ENCODE results near the gene EXOC3.
"Not testable (repeated sequence)": the region's sequence is repeated elsewhere in the genome, so short reads cannot be mapped to it uniquely, and the experiment has no call there.

The EXOC3 gene

DNA sequence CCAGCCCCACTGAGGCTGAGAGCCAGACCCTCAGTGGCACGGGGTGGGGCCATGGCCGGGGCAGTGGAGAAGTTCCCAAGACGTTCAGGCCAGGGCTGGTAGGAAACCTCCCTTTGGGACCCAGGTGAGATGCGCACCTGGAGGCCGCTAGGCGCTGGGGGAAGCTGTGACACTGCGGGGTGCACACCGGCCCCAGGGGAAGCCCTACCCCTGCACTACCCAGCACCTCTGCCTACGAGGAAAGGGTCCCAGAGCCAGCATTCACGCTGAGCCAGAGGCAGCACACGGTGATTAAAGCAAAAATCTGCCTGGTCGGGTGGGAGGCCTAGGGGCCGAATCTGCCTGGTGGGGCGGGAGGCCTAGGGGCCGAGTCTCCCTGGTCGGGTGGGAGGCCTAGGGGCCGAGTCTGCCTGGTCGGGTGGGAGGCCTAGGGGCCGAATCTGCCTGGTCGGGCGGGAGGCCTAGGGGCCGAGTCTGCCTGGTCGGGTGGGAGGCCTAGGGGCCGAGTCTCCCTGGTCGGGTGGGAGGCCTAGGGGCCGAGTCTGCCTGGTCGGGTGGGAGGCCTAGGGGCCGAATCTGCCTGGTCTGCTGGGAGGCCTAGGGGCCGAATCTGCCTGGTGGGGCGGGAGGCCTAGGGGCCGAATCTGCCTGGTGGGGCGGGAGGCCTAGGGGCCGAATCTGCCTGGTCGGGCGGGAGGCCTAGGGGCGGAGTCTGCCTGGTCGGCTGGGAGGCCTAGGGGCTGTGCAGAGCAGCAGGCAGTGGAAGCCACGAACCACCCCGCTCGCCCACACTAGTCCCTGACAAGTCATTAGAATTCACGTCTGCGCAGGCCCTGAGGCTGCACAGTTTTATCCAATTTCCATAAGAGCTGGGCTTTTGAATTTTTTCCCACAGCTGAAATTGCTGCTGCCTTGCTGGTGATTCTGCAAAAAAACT lies 27.7 kb upstream of the EXOC3 start:
- H3K9ac ChIP-seq (ENCODE audit: low read depth, low read length), result peak overlapping the region; percentile 47
- not testable (repeated sequence) for H3K9me3 ChIP-seq (ENCODE audit: control insufficient read depth, insufficient read depth, low read length); H3K36me3 ChIP-seq (ENCODE audit: control insufficient read depth, insufficient read depth, low read length); H3K27me3 ChIP-seq (ENCODE audit: control insufficient read depth, insufficient read depth, low read length); H3K4me1 ChIP-seq (ENCODE audit: control insufficient read depth, insufficient read depth, low read length); H3K4me3 ChIP-seq (ENCODE audit: low read depth, low read length)

DNA sequence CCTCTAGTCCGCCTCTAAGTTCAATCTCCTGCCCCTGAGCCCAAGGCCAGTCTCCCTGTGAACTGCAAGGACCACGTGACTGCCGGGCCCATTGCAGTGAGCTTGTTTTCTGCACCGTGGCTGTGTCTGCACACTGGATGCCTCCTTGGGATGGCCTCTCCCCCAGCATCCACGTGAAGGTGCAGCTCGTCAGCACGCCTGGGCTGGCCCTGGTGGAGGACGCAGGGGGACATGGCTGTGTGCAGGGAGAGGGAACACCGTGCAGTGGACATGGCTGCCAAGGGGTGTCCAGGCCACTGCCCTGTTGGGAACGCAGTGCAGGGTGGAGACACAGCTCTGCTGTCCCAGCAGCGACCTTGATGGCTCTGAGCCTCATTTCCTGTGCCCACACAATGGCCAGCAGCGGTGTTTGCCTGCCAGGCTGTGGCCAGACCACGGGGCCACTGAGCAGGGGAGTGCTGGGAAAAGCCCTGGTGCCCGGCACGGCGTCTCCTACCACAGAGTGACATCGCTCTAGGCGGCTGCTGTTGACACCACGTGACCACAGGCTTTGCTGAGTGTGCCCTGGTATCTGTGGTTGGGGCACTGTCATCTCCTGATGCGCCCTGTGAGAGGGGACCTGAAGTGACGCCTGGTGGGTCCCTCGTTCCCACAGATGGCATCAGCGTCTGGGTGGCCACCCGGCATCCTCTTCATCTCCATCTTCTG lies 26.9 kb upstream of the EXOC3 start:
- H3K36me3 ChIP-seq (ENCODE audit: control insufficient read depth, insufficient read depth, low read length), result no peaks in the 10 kb centered on the region
- H3K4me1 ChIP-seq (ENCODE audit: control insufficient read depth, insufficient read depth, low read length), result no peaks in the 10 kb centered on the region
- no peak overlapping the region for H3K4me3 ChIP-seq (ENCODE audit: low read depth, low read length)
- no peaks in the 10 kb centered on the region for H3K27me3 ChIP-seq (ENCODE audit: control insufficient read depth, insufficient read depth, low read length)
- H3K9me3 ChIP-seq (ENCODE audit: control insufficient read depth, insufficient read depth, low read length), result no peaks in the 10 kb centered on the region
- H3K9ac ChIP-seq (ENCODE audit: low read depth, low read length), result no peak overlapping the region

DNA sequence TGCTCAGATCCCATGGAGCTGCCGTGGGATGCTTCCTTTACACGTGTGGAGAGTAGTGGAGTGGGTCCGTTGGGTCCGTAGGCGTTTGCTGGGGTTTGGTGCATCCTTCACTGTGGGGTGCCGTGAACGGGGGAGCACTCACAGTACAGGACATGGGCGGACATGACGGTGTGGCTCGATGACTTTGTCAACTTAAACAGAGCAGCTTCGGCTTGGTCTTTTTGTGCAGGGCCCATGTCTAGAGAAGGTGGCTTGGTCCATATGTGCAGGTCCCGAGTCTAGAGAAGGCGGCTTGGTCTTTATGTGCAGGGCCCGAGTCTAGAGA lies 26.4 kb upstream of the EXOC3 start:
- no peaks in the 10 kb centered on the region for H3K36me3 ChIP-seq (ENCODE audit: control insufficient read depth, insufficient read depth, low read length)

DNA sequence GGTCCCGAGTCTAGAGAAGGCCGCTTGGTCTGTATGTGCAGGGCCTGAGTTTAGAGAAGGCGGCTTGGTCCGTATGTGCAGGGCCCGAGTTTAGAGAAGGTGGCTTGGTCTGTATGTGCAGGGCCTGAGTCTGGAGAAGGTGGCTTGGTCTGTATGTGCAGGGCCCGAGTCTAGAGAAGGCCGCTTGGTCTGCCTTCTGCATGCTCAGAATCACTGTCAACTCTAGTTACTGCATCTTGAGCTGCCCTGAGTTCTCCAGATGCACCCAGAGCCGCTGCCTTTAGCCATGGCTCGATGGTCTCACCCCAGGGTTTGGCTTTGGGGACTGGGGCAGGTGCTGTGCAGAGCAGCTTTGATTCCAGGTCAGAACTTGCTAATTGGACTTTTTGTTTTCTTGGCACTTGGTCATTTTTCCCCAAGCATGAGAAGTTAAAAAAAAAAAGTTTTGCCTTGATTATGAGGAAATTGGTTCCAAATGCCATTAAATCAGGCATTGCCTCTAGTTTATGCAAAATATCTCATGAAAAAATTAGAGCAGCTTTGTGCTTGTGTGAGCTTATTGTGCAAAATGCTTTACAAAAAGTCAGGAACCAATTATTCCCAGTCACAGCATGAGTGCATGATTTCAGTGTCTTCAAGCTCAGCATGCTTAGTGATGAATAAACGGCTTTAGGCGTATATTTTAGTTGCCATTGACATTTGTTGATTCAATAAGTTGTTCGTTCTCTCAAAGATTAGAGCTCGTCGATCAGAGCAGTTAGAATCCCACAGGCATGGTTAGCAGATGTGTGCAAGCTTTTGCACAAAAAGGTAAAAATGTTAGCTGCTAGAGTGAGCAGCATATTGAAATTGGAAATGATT lies 25.4 kb upstream of the EXOC3 start:
- Histone ChIP-seq H3K9me3 (ENCODE audit: control insufficient read depth, insufficient read depth, low read length) (no peaks in the 10 kb centered on the region), H3K4me1 (ENCODE audit: control insufficient read depth, insufficient read depth, low read length) (no peaks in the 10 kb centered on the region), H3K27me3 (ENCODE audit: control insufficient read depth, insufficient read depth, low read length) (no peaks in the 10 kb centered on the region), H3K36me3 (ENCODE audit: control insufficient read depth, insufficient read depth, low read length) (no peaks in the 10 kb centered on the region), H3K4me3 (ENCODE audit: low read depth, low read length) (no peak overlapping the region), H3K9ac (ENCODE audit: low read depth, low read length) (no peak overlapping the region)

More for the DNA sequence above, 26.4 kb upstream of the EXOC3 start:
- H3K27me3 ChIP-seq (ENCODE audit: control insufficient read depth, insufficient read depth, low read length), result no peaks in the 10 kb centered on the region
- no peaks in the 10 kb centered on the region for H3K4me1 ChIP-seq (ENCODE audit: control insufficient read depth, insufficient read depth, low read length)
- no peaks in the 10 kb centered on the region for H3K9me3 ChIP-seq (ENCODE audit: control insufficient read depth, insufficient read depth, low read length)
- H3K9ac ChIP-seq (ENCODE audit: low read depth, low read length), result no peak overlapping the region
- no peak overlapping the region for H3K4me3 ChIP-seq (ENCODE audit: low read depth, low read length)

DNA sequence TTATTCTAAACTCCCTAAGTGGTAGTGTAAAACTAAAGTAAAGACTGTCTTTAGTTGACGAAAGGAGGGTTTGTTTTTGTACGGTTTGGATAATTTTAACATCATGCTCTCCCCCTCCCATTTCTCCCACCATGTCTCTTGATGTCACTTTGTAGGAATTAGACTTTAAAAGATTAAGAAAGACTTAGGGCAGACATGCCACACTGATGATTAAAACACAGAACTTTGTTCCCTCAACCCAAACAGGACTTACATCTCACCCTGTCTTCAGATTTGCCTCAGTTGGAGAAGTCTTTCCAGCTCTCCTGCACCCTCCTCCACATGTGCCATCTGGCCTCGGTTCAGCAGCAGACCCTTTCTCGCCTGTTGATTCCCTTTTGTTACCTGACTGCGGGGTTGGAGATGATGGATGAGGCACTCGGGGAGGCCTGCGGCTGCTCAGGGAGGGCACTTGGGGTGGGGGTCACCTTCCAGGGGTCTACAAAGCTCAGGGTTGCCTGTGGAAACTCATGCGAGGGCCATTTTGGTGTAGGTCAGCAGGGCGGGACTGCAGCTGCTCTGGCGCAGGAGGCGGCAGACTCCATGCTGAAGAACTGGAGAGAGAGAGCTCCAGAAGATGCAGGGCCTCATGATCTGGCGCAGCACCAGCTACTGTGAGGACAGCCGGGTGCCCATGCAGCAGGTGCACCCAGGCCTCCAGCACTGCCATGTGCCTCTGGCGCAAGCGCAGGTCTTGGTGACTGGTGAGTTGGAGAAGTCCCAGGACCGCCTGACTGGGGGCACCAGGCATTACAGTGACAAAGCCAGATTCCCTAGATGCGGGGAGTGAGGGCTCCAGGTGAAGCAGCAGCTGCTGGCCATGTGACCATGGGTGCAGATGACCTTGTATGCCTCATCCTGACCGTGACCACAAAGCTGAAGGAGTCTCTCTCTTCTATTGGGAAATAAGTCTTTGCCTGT lies 24.5 kb upstream of the EXOC3 start:
- Histone ChIP-seq H3K36me3 (ENCODE audit: control insufficient read depth, insufficient read depth, low read length) (no peaks in the 10 kb centered on the region), H3K4me3 (ENCODE audit: low read depth, low read length) (no peak overlapping the region), H3K9ac (ENCODE audit: low read depth, low read length) (no peak overlapping the region), H3K4me1 (ENCODE audit: control insufficient read depth, insufficient read depth, low read length) (no peaks in the 10 kb centered on the region), H3K27me3 (ENCODE audit: control insufficient read depth, insufficient read depth, low read length) (no peaks in the 10 kb centered on the region), H3K9me3 (ENCODE audit: control insufficient read depth, insufficient read depth, low read length) (no peaks in the 10 kb centered on the region)

DNA sequence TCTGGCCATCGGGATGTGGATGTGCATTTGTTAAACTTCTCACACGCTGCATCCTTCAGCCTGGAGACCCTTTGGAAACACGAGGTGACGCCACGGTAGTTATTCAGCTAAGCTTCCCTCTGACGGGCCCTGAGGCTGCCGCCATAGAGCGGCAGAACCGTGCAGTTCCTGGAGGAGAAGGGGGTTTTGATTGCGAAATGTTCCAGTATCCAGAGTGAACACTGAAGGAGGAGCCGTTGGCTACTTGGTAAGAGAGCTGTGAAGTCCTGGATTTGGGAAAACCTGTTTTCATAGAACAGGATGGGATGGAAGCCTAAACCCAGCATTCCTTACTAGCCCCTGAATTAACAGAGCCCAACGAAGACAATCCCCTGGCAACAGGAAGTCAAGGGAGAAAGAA lies 23.0 kb upstream of the EXOC3 start:
- H3K4me1 ChIP-seq (ENCODE audit: control insufficient read depth, insufficient read depth, low read length), result no peaks in the 10 kb centered on the region
- H3K36me3 ChIP-seq (ENCODE audit: control insufficient read depth, insufficient read depth, low read length), result no peaks in the 10 kb centered on the region
- H3K9ac ChIP-seq (ENCODE audit: low read depth, low read length), result no peak overlapping the region
- H3K9me3 ChIP-seq (ENCODE audit: control insufficient read depth, insufficient read depth, low read length), result no peaks in the 10 kb centered on the region
- no peak overlapping the region for H3K4me3 ChIP-seq (ENCODE audit: low read depth, low read length)
- H3K27me3 ChIP-seq (ENCODE audit: control insufficient read depth, insufficient read depth, low read length), result no peaks in the 10 kb centered on the region

DNA sequence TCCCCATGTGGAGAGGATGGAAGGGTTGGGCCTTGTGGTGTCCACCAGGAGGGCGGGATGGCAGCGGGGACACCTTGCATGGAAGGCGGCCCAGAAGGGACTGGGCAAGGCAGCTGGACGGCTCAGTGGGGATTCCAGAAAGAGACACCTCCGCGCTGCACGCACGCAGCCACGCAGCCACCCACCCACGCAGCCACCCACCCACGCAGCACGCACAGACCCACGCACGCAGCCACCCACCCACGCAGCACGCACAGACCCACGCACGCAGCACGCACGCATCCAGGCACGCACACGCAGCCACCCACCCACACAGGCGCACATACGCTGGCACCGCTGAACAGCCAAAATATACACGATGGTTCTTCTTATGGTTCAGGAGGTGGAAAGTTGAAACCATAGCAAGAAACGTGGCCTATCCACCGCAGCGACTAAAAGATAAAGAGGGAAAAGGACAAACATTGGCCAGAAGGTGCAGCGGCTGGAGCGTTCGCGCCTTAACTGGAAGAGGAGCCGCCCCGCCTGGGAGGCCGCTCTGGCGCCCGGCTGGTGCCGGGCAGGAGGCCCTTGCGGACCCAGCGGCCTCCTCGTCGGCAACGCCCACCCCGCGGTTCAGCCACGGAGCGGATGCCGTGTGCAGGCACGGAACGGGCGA lies 22.2 kb upstream of the EXOC3 start:
- no peaks in the 10 kb centered on the region for H3K27me3 ChIP-seq (ENCODE audit: control insufficient read depth, insufficient read depth, low read length)
- no peaks in the 10 kb centered on the region for H3K4me1 ChIP-seq (ENCODE audit: control insufficient read depth, insufficient read depth, low read length)
- no peaks in the 10 kb centered on the region for H3K36me3 ChIP-seq (ENCODE audit: control insufficient read depth, insufficient read depth, low read length)

DNA sequence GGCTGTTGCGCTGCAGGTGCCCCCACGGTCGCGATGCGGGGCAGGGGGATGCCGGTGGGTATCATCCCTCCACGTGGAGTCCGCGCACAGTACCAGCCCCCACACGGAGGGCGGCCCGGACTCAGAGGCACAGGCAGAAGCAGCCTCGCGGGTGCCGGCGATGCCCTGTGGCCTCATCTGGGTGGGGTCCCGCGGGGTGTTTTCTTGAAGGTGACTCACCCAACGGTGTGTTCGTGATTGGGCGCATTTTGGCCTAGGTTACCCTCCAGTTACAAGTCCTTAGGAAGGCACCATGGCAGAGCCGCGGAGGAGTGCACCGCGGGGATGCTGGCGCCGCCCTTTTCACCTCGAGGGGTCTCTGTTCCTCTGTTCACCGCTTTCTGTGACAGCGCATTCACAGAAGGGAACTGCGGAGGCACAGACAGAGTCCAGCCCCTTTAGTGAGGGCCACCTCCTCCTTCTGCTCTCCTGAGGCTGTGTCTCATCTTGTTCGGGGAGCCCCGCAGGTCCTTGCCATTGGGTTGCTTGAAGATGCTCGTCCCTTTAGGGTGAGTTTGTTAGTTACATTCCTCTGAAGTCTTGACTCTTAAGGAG lies 21.6 kb upstream of the EXOC3 start:
- Histone ChIP-seq H3K36me3 (ENCODE audit: control insufficient read depth, insufficient read depth, low read length) (no peaks in the 10 kb centered on the region), H3K9me3 (ENCODE audit: control insufficient read depth, insufficient read depth, low read length) (no peaks in the 10 kb centered on the region), H3K4me3 (ENCODE audit: low read depth, low read length) (no peak overlapping the region), H3K9ac (ENCODE audit: low read depth, low read length) (no peak overlapping the region), H3K27me3 (ENCODE audit: control insufficient read depth, insufficient read depth, low read length) (no peaks in the 10 kb centered on the region), H3K4me1 (ENCODE audit: control insufficient read depth, insufficient read depth, low read length) (no peaks in the 10 kb centered on the region)

More for the DNA sequence above, 22.2 kb upstream of the EXOC3 start:
- H3K9ac ChIP-seq (ENCODE audit: low read depth, low read length), result no peak overlapping the region
- no peak overlapping the region for H3K4me3 ChIP-seq (ENCODE audit: low read depth, low read length)
- H3K9me3 ChIP-seq (ENCODE audit: control insufficient read depth, insufficient read depth, low read length), result no peaks in the 10 kb centered on the region

DNA sequence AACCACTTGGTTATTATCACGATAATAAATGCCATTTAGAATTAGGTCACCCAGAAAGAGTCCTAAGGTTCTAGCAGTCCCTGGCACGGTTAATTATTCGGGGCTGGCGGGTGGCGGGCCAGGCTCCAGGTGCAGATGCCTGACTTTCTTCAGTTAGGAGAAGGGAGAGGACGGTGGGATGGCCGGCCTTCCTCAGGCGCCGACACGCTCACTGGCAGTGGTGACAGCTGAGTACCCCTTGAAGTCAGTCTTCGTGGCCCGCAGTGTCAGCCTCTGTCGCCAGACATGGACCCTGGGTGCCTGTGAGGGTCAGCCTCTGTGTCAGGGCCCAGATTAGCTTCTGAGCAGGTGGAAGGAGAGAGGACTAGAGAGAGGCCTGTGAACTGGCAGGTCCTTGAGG lies 21.1 kb upstream of the EXOC3 start:
- no peaks in the 10 kb centered on the region for H3K27me3 ChIP-seq (ENCODE audit: control insufficient read depth, insufficient read depth, low read length)
- H3K9ac ChIP-seq (ENCODE audit: low read depth, low read length), result no peak overlapping the region
- H3K4me1 ChIP-seq (ENCODE audit: control insufficient read depth, insufficient read depth, low read length), result no peaks in the 10 kb centered on the region
- no peaks in the 10 kb centered on the region for H3K9me3 ChIP-seq (ENCODE audit: control insufficient read depth, insufficient read depth, low read length)
- H3K36me3 ChIP-seq (ENCODE audit: control insufficient read depth, insufficient read depth, low read length), result no peaks in the 10 kb centered on the region
- H3K4me3 ChIP-seq (ENCODE audit: low read depth, low read length), result no peak overlapping the region

DNA sequence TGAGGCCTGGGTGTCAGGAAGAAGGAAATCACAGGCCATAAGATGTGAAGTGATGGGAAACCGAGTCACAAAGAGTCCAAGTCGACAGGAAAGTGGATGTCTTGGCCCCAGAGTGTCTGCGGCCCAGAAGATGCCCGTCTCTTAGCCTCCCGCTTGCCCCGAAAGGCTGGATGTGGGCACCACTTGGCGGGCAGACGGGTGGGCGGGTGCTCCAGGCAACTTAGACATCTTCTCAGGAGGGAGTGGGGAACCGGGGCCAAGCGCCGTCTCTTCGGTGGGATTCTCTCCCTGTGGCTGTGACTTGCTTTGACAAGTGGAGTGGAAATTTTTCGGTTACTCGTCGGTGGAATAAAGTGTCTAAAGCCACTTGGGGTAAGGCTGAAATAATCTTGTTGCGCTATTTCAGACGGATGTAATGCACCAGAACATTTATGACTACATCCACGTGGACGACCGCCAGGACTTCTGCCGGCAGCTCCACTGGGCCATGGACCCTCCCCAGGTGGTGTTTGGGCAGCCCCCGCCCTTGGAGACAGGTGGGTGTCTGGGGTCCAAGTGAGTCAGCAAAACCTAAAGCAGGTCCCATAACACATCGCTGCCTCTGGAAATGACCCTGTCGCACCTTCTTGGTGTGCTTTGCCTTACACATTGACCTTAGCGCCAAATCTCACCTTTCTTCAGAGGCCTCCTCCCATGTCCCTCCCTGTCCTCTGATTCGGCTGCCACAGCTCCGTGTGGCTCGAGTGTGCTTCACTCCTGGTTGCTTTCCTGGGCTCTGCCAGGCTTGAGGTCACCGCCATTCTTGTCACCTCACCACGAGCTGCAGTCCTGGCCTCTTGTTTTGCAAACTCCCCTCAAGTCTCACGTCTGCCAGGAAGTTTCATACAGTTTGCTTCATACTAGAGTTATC lies 20.4 kb upstream of the EXOC3 start:
- Histone ChIP-seq H3K27me3 (ENCODE audit: control insufficient read depth, insufficient read depth, low read length) (no peaks in the 10 kb centered on the region), H3K9ac (ENCODE audit: low read depth, low read length) (no peak overlapping the region), H3K4me1 (ENCODE audit: control insufficient read depth, insufficient read depth, low read length) (no peaks in the 10 kb centered on the region), H3K36me3 (ENCODE audit: control insufficient read depth, insufficient read depth, low read length) (no peaks in the 10 kb centered on the region), H3K9me3 (ENCODE audit: control insufficient read depth, insufficient read depth, low read length) (no peaks in the 10 kb centered on the region), H3K4me3 (ENCODE audit: low read depth, low read length) (no peak overlapping the region)
